ENCODE results near the gene TMEM53. TPM values are rescaled to one million over a fixed set of nuclear protein-coding genes. Genes with fewer than 3 reads are reported as not detected.

Gene TMEM53
- total RNA-seq, 4 donors from 2014 or later = 3.9 to 10.4 (median 8.0) TPM

DNA sequence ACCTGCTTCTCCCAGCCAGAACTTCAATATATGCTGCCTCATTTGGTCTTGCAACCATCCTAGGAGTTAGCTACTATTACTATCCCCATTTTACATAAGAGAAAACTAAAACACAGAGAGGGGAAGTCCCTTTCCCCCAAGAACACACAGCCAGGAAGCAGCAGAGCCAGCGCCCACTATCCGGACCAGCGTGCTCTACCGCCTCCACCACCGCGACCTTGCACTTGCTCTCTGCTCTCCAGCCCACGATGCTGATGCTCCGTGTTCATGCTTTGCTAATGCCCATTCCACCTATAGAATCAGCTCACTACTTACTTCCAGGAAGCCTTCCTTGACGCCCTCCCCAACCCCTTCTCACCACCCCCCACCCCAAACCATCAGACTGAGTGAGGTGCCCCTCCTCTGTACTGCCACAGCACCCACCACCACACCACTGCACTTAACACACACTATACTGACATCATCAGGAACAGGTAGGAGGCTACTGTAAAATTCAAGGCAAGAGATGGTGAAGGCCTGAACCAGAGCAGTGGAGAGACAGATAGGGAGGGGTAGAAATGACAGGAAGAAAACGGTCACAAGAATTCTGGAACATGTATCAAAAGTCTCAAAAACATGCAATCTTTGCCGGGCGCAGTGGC is 9.4 kb downstream of the TMEM53 start:
- H3K27me3 ChIP-seq = no peaks in the 10 kb centered on the region
- no peaks in the 10 kb centered on the region for H3K36me3 ChIP-seq
- DNase-seq = no peak
- 92 to 93% methylated on average over 12 of the region's 12 CpGs for WGBS, 2 donors
- no peaks in the 10 kb centered on the region for H3K9me3 ChIP-seq
- H3K4me1 ChIP-seq = peaks cover 0 to 12% of the 10 kb centered on the region in 2 donors
- H3K27ac ChIP-seq = no peak overlapping the region
- intact Hi-C loops (cut with DNase I) = no loop called here
- H3K4me3 ChIP-seq (replicated peaks in 1 of 3) = no peak overlapping the region
- TF ChIP-seq POLR2A (IDR thresholded peaks at IDR 0.05) = no peak
- TF ChIP-seq, protein P1, sequence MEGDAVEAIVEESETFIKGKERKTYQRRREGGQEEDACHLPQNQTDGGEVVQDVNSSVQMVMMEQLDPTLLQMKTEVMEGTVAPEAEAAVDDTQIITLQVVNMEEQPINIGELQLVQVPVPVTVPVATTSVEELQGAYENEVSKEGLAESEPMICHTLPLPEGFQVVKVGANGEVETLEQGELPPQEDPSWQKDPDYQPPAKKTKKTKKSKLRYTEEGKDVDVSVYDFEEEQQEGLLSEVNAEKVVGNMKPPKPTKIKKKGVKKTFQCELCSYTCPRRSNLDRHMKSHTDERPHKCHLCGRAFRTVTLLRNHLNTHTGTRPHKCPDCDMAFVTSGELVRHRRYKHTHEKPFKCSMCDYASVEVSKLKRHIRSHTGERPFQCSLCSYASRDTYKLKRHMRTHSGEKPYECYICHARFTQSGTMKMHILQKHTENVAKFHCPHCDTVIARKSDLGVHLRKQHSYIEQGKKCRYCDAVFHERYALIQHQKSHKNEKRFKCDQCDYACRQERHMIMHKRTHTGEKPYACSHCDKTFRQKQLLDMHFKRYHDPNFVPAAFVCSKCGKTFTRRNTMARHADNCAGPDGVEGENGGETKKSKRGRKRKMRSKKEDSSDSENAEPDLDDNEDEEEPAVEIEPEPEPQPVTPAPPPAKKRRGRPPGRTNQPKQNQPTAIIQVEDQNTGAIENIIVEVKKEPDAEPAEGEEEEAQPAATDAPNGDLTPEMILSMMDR (IDR thresholded peaks at IDR 0.05) = no peak

DNA sequence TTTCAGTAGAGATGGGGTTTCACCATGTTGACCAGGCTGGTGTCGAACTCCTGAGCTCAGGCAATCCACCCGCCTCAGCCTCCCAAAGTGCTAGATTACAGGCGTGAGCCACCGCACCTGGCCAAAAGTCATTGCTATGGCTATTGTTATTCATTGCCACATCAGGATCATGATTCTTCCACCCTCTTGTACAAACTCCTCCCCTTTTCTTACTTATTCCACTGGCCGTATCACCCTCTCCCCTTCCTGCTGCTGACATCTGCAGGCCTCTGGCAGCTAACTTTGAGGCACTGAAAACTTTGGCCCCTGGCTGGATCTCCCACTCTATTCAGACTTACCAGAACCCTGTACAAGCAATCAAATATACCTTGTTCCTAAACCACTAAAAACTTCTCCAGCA is 10.9 kb downstream of the TMEM53 start:
- DNase-seq = no peak
- WGBS, 2 donors = 95 to 98% methylated on average over 5 of the region's 5 CpGs
- H3K4me3 ChIP-seq (replicated peaks in 1 of 3) = no peak overlapping the region
- H3K4me1 ChIP-seq = peaks cover 0 to 13% of the 10 kb centered on the region in 2 donors
- intact Hi-C loops (cut with DNase I) = no loop called here
- TF ChIP-seq, protein P1 (IDR thresholded peaks at IDR 0.05) = no peak
- no peak for TF ChIP-seq POLR2A (IDR thresholded peaks at IDR 0.05)
- no peaks in the 10 kb centered on the region for H3K36me3 ChIP-seq
- no peaks in the 10 kb centered on the region for H3K9me3 ChIP-seq
- H3K27me3 ChIP-seq = no peaks in the 10 kb centered on the region
- H3K27ac ChIP-seq = no peak overlapping the region

DNA sequence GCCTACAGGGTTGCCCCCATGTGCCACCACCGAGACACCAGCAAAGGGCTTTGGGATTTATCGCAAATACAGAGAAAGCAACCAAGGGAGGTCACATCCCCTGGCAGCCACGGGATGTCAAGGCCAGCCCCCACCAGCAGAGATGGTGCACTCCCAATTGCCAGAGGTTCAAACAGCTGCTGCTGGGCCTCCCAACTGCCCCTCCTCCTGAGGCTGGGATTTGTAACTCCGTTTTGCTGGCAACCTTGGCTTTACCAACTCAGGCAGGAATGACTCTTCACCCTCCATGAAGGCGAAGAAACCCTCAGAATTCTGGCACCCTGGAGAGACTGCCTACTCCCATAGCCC is 11.6 kb downstream of the TMEM53 start:
- Histone ChIP-seq H3K27ac (no peak overlapping the region), H3K27me3 (no peaks in the 10 kb centered on the region), H3K4me3 (replicated peaks in 1 of 3) (no peak overlapping the region), H3K9me3 (no peaks in the 10 kb centered on the region), H3K36me3 (no peaks in the 10 kb centered on the region), H3K4me1 (peaks cover 0 to 13% of the 10 kb centered on the region in 2 donors)
- DNase-seq = no peak
- WGBS, 2 donors = 71 to 79% methylated on average over 3 to 5 of the region's 5 CpGs
- no peak for TF ChIP-seq POLR2A (IDR thresholded peaks at IDR 0.05)
- TF ChIP-seq, protein P1 (IDR thresholded peaks at IDR 0.05) = no peak
- intact Hi-C loops (cut with DNase I) = no loop called here

DNA sequence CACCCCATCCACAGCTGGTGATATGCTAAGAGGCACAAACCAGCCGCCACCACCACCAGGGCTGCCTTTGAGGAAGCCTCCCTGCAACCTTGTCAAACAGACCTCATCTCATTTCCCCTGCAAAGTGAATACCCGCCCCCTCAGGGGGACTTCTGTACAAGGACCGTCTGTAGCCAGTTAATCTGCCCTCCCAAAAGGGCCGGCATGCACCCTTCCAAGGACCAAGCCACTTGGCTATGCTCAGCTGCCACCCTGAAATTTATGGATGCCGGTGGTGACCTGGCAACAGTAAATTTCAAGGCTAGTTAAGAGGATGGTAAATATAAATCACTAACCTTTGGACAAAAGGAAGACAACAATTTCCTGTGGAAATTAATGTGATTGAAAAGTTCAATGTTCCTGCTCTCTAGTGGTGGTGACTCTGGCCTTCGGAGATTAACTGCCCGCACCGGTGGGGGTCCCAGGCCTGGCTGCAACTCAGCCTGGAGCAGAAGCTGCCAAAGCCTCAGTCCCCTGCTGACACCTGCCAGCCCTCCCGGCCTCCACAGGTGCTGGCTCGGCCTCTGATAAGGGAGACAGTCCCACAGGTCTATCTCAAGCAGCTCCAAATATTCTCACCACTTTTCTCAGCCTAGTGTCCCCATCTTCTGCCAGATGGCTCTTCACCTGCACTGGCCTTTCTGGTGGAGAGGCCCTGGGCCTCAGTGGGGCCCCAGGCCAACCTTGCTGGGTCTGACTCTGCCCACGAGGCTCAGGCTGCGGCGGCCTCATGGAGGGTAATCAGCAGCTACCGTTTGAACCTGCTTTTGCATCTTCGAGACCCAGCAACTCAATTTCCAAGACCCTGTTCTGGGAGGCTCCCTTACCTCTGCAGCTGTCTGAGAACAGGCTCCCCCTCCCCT is 12.2 kb downstream of the TMEM53 start:
- intact Hi-C loops (cut with DNase I) = no loop called here
- H3K4me1 ChIP-seq = peaks cover 0 to 13% of the 10 kb centered on the region in 2 donors
- no peak for TF ChIP-seq POLR2A (IDR thresholded peaks at IDR 0.05)
- TF ChIP-seq, protein P1 (IDR thresholded peaks at IDR 0.05) = no peak
- no peaks in the 10 kb centered on the region for H3K9me3 ChIP-seq
- H3K27me3 ChIP-seq = no peaks in the 10 kb centered on the region
- H3K36me3 ChIP-seq = no peaks in the 10 kb centered on the region
- whole genome bisulfite sequencing, 2 donors = 70 to 72% methylated on average over 15 of the region's 15 CpGs
- peak in 1 of 2 donors; percentile 35 for DNase-seq
- H3K27ac ChIP-seq = no peak overlapping the region
- H3K4me3 ChIP-seq (replicated peaks in 1 of 3) = no peak overlapping the region

DNA sequence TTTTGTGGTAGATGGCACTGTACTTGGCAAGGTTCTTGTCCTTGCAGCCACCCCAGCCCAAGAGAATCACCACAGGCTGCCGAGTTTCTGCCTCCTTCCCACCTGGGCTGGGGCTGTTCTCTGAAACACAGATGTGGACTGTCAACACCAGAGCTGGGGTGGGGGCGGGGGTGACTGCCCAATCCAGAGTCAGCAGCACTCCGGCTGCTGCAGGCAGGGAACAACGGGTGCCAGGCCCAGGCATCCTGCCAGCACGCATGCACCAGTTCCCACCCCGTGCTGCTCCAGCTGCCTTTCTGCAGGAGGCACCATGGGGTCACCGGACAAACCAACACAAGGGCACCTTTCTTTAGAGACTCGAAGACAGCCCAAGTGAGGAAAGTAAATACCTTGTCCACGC is 14.1 kb downstream of the TMEM53 start:
- Histone ChIP-seq H3K27ac (no peak overlapping the region), H3K4me1 (peaks cover 0 to 13% of the 10 kb centered on the region in 2 donors), H3K36me3 (no peaks in the 10 kb centered on the region), H3K4me3 (replicated peaks in 1 of 3) (no peak overlapping the region), H3K9me3 (no peaks in the 10 kb centered on the region), H3K27me3 (no peaks in the 10 kb centered on the region)
- intact Hi-C loops (cut with DNase I) = no loop called here
- DNase-seq = peak; percentile 95 to 96
- WGBS, 2 donors = 20 to 40% methylated on average over 4 to 9 of the region's 9 CpGs
- TF ChIP-seq POLR2A (IDR thresholded peaks at IDR 0.05) = no peak
- TF ChIP-seq, protein P1 (IDR thresholded peaks at IDR 0.05) = no peak

Data from thyroid gland (tissue), 4 donors.